ENCODE measurements around the gene IL17RB. TPM values are rescaled to one million over a fixed set of nuclear protein-coding genes. Genes with fewer than 3 reads are reported as not detected.

IL17RB gene
- total RNA-seq, 1 donor from 2014 or later: 0.54 TPM

DNA sequence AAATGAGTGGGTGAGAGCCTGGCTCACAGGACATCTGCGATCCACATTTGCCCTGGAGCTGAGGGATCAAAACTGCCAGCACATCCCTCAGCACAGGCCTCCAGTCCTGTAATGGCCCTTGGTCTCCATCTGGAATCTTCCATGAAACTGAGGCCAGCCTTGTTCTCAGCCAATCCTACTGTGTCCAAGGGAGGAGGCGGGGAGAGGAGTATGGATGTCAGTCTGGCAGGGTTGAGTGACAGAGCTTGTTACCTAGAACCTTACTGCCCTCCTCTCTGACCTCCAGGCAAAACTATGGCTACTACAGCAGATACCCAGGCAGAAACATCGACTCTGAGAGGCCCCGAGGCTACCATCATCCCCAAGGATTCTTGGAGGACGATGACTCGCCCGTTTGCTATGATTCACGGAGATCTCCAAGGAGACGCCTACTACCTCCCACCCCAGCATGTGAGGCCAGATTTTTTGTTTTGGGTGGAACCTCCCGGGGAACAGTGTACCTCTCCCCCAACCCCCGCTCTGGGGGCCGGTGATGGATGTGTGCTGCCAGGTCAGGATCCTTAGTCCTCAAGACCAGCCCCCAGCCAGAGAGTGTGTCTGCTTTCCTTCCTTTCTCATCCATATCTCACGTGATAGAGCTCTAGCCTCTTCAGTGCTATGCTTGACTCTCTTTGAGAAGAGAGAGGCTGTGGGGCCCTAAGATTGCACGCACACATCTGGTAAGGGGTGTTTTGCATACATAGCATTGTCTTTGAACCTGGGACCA lies 41.5 kb upstream of the IL17RB start:
- no peaks in the 10 kb centered on the region for H3K27me3 Mint-ChIP-seq (ENCODE audit: unreplicated experiment)
- no peak for DNase-seq (ENCODE audit: extremely low spot score, unreplicated experiment)
- no peak overlapping the region for H3K4me3 Mint-ChIP-seq (ENCODE audit: unreplicated experiment)
- peaks cover 28% of the 10 kb centered on the region for H3K4me1 Mint-ChIP-seq (ENCODE audit: unreplicated experiment)
- H3K9me3 Mint-ChIP-seq (ENCODE audit: unreplicated experiment): no peaks in the 10 kb centered on the region
- no peak for TF ChIP-seq CTCF (IDR thresholded peaks at IDR 0.05)
- H3K27ac Mint-ChIP-seq (ENCODE audit: unreplicated experiment): peak overlapping the region; percentile 27
- H3K36me3 Mint-ChIP-seq (ENCODE audit: unreplicated experiment): no peaks in the 10 kb centered on the region

DNA sequence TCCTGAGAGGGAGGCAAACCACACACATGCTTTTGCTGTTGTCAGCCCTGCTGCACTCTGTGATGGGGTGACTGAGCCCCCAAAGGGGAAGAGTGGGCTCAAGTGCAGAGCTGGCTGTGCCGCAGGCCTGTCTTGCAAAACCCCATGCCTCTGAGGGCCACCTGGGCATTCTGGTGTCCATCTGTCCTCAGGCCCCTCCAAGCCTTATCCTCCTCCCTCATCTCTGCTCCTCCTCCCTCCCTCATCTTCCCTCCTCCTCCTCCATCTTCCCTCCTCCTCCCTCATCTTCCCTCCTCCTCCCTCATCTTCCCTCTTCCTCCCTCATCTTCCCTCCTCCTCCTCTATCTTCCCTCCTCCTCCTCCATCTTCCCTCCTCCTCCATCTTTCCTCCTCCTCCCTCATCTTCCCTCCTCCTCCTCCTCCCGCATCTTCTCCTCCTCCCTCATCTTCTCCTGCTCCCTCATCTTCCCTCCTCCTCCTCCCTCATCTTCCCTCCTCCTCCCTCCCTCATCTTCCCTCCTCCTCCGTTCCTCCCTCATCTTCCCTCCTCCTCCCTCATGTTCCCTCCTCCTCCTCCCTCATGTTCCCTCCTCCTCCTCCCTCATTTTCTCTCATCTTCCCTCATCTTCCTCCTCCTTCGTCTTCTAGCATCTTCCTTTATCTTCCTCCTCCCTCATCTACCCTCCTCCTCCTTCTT lies 40.8 kb upstream of the IL17RB start:
- H3K4me1 Mint-ChIP-seq (ENCODE audit: unreplicated experiment): peaks cover 28% of the 10 kb centered on the region
- peak; percentile 60 for DNase-seq (ENCODE audit: extremely low spot score, unreplicated experiment)
- no peaks in the 10 kb centered on the region for H3K36me3 Mint-ChIP-seq (ENCODE audit: unreplicated experiment)
- no peaks in the 10 kb centered on the region for H3K27me3 Mint-ChIP-seq (ENCODE audit: unreplicated experiment)
- no peak overlapping the region for H3K4me3 Mint-ChIP-seq (ENCODE audit: unreplicated experiment)
- H3K9me3 Mint-ChIP-seq (ENCODE audit: unreplicated experiment): no peaks in the 10 kb centered on the region
- no peak for TF ChIP-seq CTCF (IDR thresholded peaks at IDR 0.05)
- H3K27ac Mint-ChIP-seq (ENCODE audit: unreplicated experiment): no peak overlapping the region

- Mint-ChIP-seq H3K36me3 (ENCODE audit: unreplicated experiment) (no peaks in the 10 kb centered on the region), H3K4me3 (ENCODE audit: unreplicated experiment) (no peak overlapping the region), H3K27ac (ENCODE audit: unreplicated experiment) (peak overlapping the region; percentile 9), H3K27me3 (ENCODE audit: unreplicated experiment) (no peaks in the 10 kb centered on the region), H3K9me3 (ENCODE audit: unreplicated experiment) (no peaks in the 10 kb centered on the region), H3K4me1 (ENCODE audit: unreplicated experiment) (peaks cover 28% of the 10 kb centered on the region)
- peak; percentile 77 for DNase-seq (ENCODE audit: extremely low spot score, unreplicated experiment)
- no peak for TF ChIP-seq CTCF (IDR thresholded peaks at IDR 0.05)
Observed at GRCh38 chr3:53806182-53807116, 39.9 kb upstream of the IL17RB start.

DNA sequence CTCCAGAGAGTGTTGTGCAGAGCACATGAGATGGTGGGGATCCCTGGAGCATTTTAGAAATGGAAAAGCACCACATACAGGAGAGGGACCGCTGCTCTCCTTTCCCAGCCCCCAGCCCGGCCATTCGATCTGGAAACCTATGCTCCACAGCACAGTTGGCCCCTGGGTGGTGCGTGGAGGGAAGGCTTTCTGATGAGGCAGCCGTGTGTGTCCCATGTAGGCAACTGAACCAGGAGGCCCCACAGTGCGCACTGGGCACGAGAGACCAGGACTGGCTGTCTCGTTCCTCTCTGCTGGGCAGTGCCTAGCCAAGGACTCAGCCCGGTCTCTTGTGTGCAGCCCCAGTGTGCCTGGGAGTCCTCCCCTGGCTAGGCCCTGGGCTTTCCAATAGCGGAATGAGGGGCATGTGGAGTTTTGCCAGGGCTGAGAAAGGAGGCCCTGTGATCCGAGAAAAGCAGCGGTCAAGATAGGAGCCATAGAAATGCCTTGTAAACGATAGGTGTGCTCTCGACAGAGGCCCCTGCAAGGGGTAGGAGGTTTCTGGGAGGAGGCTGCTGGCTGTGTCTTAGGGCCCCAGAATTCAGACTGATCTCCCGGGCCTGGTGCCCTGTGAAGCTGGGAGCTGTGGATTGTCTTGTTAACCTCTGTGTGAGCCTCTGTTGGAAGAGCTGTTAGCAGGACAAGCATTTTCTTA lies 39.1 kb upstream of the IL17RB start:
- TF ChIP-seq CTCF (IDR thresholded peaks at IDR 0.05): no peak
- Mint-ChIP-seq H3K36me3 (ENCODE audit: unreplicated experiment) (no peaks in the 10 kb centered on the region), H3K27me3 (ENCODE audit: unreplicated experiment) (no peaks in the 10 kb centered on the region), H3K4me3 (ENCODE audit: unreplicated experiment) (no peak overlapping the region), H3K4me1 (ENCODE audit: unreplicated experiment) (peaks cover 28% of the 10 kb centered on the region), H3K9me3 (ENCODE audit: unreplicated experiment) (no peaks in the 10 kb centered on the region), H3K27ac (ENCODE audit: unreplicated experiment) (no peak overlapping the region)
- peak; percentile 27 for DNase-seq (ENCODE audit: extremely low spot score, unreplicated experiment)
